ENCODE data around the gene TIE1. TPM values are rescaled to one million over a fixed set of nuclear protein-coding genes. Genes with fewer than 3 reads are reported as not detected.

Gene TIE1
- total RNA-seq, 1 experiment from 2014 or later: 0.11 TPM

DNA sequence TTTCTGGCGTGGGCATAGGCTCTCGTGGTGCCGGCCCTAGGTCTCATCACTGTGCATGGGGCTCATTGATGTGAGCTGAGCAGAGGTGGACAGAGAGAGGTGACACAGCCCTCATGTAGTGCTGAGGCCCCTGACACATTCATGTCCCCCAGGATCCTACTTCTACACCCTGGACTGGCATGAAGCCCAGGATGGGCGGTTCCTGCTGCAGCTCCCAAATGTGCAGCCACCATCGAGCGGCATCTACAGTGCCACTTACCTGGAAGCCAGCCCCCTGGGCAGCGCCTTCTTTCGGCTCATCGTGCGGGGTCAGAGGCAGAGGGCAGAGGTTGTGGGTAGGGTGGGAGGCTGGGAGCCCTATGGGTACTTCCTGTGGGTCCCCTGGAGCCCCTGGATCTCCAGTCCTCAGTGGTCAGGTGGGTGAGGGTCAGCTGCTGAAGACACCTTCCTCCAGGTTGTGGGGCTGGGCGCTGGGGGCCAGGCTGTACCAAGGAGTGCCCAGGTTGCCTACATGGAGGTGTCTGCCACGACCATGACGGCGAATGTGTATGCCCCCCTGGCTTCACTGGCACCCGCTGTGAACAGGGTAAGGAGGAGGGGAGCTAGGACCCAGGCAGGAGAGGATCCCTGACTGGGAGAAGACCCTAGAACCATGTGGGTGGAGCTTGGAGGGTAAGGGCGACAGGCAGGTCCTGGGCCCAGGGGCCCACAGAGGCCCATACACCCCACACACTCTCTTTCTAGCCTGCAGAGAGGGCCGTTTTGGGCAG, 6.1 kb downstream of the TIE1 start:
- Histone ChIP-seq H3K36me3 (no peaks in the 10 kb centered on the region), H3K27me3 (replicated peaks) (no peaks in the 10 kb centered on the region), H3K9me3 (replicated peaks) (no peaks in the 10 kb centered on the region), H3K4me3 (no peak overlapping the region), H3K4me1 (replicated peaks) (peaks cover 16% of the 10 kb centered on the region), H3K27ac (no peak overlapping the region)
- DNase-seq (ENCODE audit: low read depth in 1 of 2, low spot score in 2 of 2): no peak

GRCh38 chr1:43307458-43308158, 6.8 kb downstream of the TIE1 start:
- Histone ChIP-seq H3K27me3 (replicated peaks) (no peaks in the 10 kb centered on the region), H3K27ac (no peak overlapping the region), H3K9me3 (replicated peaks) (no peaks in the 10 kb centered on the region), H3K36me3 (no peaks in the 10 kb centered on the region), H3K4me3 (no peak overlapping the region), H3K4me1 (replicated peaks) (peaks cover 16% of the 10 kb centered on the region)
- DNase-seq (ENCODE audit: low read depth in 1 of 2, low spot score in 2 of 2): no peak

DNA sequence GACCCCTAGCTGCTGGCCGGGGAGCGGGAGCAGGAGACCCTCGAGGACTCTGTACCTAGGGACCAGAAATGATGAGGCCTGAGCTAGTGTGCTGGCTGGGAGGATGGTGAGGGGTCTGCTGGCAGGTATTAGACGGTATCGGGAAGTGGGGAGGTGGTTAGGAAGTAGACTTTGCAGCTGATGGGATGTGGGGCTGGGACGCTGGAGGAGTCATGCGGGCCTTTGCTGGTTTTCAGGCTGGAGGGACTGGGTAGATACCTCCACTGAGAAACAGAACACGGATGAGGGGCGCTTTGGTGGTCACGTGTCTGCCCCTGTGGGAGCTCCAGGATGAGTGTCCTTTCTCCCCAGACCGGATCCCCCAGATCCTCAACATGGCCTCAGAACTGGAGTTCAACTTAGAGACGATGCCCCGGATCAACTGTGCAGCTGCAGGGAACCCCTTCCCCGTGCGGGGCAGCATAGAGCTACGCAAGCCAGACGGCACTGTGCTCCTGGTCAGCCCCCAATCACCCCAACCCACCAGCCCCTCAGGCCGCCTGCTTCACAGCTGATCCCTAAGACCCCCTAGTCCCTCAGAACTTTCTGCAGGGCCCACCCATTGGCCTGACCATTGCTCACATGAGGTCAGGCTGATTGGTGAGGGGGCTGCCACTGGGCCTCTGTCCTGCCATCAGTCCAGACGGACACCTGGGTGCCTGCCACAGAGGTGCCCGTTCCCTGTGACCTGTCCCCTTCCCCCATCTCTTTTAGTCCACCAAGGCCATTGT, 8.0 kb downstream of the TIE1 start:
- H3K4me3 ChIP-seq: no peak overlapping the region

GRCh38 chr1:43309405-43310025, 8.7 kb downstream of the TIE1 start:
- no peak for DNase-seq (ENCODE audit: low read depth in 1 of 2, low spot score in 2 of 2)

More for the DNA sequence above, 8.0 kb downstream of the TIE1 start:
- Histone ChIP-seq H3K4me1 (replicated peaks) (peaks cover 4% of the 10 kb centered on the region), H3K9me3 (replicated peaks) (no peaks in the 10 kb centered on the region), H3K36me3 (no peaks in the 10 kb centered on the region), H3K27ac (no peak overlapping the region), H3K27me3 (replicated peaks) (no peaks in the 10 kb centered on the region)
- DNase-seq (ENCODE audit: low read depth in 1 of 2, low spot score in 2 of 2): no peak

GRCh38 chr1:43311521-43311920, 10.7 kb downstream of the TIE1 start:
- Histone ChIP-seq H3K27me3 (replicated peaks) (no peaks in the 10 kb centered on the region), H3K9me3 (replicated peaks) (no peaks in the 10 kb centered on the region), H3K27ac (no peak overlapping the region), H3K4me1 (replicated peaks) (no peaks in the 10 kb centered on the region), H3K4me3 (no peak overlapping the region), H3K36me3 (no peaks in the 10 kb centered on the region)
- DNase-seq (ENCODE audit: low read depth in 1 of 2, low spot score in 2 of 2): no peak

More at GRCh38 chr1:43309405-43310025, 8.7 kb downstream of the TIE1 start:
- Histone ChIP-seq H3K27me3 (replicated peaks) (no peaks in the 10 kb centered on the region), H3K9me3 (replicated peaks) (no peaks in the 10 kb centered on the region), H3K4me1 (replicated peaks) (no peaks in the 10 kb centered on the region), H3K27ac (no peak overlapping the region), H3K36me3 (no peaks in the 10 kb centered on the region), H3K4me3 (no peak overlapping the region)

DNA sequence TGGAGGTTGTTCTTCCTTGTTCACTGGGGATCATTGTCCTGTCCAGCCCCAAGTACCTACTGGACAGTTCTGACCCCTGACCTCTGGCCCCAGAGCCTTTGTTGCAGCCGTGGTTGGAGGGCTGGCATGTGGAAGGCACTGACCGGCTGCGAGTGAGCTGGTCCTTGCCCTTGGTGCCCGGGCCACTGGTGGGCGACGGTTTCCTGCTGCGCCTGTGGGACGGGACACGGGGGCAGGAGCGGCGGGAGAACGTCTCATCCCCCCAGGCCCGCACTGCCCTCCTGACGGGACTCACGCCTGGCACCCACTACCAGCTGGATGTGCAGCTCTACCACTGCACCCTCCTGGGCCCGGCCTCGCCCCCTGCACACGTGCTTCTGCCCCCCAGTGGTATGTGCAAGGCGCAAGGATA, 11.4 kb downstream of the TIE1 start:
- H3K4me1 ChIP-seq (replicated peaks): no peaks in the 10 kb centered on the region
- H3K27ac ChIP-seq: no peak overlapping the region
- no peak overlapping the region for H3K4me3 ChIP-seq
- H3K36me3 ChIP-seq: no peaks in the 10 kb centered on the region
- H3K27me3 ChIP-seq (replicated peaks): no peaks in the 10 kb centered on the region
- no peaks in the 10 kb centered on the region for H3K9me3 ChIP-seq (replicated peaks)
- DNase-seq (ENCODE audit: low read depth in 1 of 2, low spot score in 2 of 2): no peak

GRCh38 chr1:43312663-43313515, 12.1 kb downstream of the TIE1 start:
- Histone ChIP-seq H3K27ac (no peak overlapping the region), H3K27me3 (replicated peaks) (no peaks in the 10 kb centered on the region), H3K4me1 (replicated peaks) (no peaks in the 10 kb centered on the region), H3K9me3 (replicated peaks) (no peaks in the 10 kb centered on the region), H3K4me3 (no peak overlapping the region), H3K36me3 (no peaks in the 10 kb centered on the region)
- DNase-seq (ENCODE audit: low read depth in 1 of 2, low spot score in 2 of 2): no peak

DNA sequence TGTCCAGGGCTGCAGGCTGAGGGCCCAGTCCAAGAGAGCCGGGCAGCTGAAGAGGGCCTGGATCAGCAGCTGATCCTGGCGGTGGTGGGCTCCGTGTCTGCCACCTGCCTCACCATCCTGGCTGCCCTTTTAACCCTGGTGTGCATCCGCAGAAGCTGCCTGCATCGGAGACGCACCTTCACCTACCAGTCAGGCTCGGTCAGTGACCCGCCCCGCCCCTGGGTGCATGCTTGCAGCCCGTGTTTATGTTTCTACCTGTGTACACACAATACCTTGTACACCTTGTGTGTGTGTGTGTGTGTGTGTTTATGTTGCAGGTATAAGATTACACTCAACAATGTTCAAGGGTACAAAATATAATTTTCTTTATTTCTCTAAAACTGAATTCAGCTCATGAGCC, 13.0 kb downstream of the TIE1 start:
- Histone ChIP-seq H3K9me3 (replicated peaks) (no peaks in the 10 kb centered on the region), H3K27ac (no peak overlapping the region), H3K27me3 (replicated peaks) (no peaks in the 10 kb centered on the region), H3K36me3 (no peaks in the 10 kb centered on the region), H3K4me3 (no peak overlapping the region), H3K4me1 (replicated peaks) (no peaks in the 10 kb centered on the region)
- no peak for DNase-seq (ENCODE audit: low read depth in 1 of 2, low spot score in 2 of 2)

- Histone ChIP-seq H3K27ac (no peak overlapping the region), H3K4me1 (replicated peaks) (no peaks in the 10 kb centered on the region), H3K4me3 (no peak overlapping the region), H3K27me3 (replicated peaks) (no peaks in the 10 kb centered on the region), H3K9me3 (replicated peaks) (no peaks in the 10 kb centered on the region), H3K36me3 (no peaks in the 10 kb centered on the region)
- DNase-seq (ENCODE audit: low read depth in 1 of 2, low spot score in 2 of 2): no peak
Measured at GRCh38 chr1:43314233-43314632, 13.5 kb downstream of the TIE1 start.

GRCh38 chr1:43315481-43315880, 14.7 kb downstream of the TIE1 start:
- H3K27ac ChIP-seq: no peak overlapping the region
- DNase-seq (ENCODE audit: low read depth in 1 of 2, low spot score in 2 of 2): no peak
- no peaks in the 10 kb centered on the region for H3K9me3 ChIP-seq (replicated peaks)
- H3K27me3 ChIP-seq (replicated peaks): no peaks in the 10 kb centered on the region
- no peak overlapping the region for H3K4me3 ChIP-seq
- no peaks in the 10 kb centered on the region for H3K36me3 ChIP-seq
- no peaks in the 10 kb centered on the region for H3K4me1 ChIP-seq (replicated peaks)

DNA sequence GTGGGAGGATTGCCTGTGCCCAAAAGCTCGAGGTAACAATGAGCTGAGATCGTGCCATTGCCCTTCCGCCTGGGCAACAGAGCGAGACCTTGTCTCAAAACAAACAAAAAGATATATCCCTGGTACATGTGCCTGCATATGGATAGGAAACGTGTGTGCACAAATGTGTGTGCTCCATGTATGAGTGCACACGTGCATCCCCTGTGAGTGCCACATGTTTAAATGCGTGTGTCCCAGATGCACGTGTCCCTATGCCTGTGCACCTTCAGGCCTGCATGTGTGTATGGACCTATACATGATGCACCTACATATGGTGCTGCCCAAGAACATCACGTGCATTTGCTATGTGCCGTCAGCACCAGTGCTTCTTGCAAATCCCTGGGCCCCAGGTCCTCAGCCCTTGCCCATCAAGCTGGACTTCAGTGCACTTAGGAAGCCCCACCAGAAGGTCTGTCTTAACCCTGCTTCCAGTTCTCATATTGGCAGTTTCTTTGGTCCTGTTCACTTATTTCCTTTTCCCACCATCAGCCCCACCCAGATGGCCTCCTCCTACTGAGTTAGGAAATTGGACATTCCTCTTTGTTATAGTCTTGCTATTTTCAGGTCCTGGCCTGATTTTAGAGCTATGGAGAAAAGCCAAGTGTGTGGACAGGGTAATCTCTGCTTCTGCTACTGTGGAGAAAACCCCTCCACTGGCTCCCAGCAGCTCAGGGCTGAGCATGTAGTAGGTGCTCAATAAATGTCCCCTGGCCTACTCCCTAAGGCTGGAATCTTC, 15.4 kb downstream of the TIE1 start:
- H3K27me3 ChIP-seq (replicated peaks): no peaks in the 10 kb centered on the region
- H3K27ac ChIP-seq: no peak overlapping the region
- H3K36me3 ChIP-seq: no peaks in the 10 kb centered on the region
- H3K9me3 ChIP-seq (replicated peaks): no peaks in the 10 kb centered on the region
- H3K4me3 ChIP-seq: no peak overlapping the region
- DNase-seq (ENCODE audit: low read depth in 1 of 2, low spot score in 2 of 2): no peak
- no peaks in the 10 kb centered on the region for H3K4me1 ChIP-seq (replicated peaks)

- Histone ChIP-seq H3K27me3 (replicated peaks) (no peaks in the 10 kb centered on the region), H3K27ac (no peak overlapping the region), H3K4me3 (no peak overlapping the region), H3K36me3 (no peaks in the 10 kb centered on the region), H3K9me3 (replicated peaks) (no peaks in the 10 kb centered on the region), H3K4me1 (replicated peaks) (no peaks in the 10 kb centered on the region)
- no peak for DNase-seq (ENCODE audit: low read depth in 1 of 2, low spot score in 2 of 2)
Measured at GRCh38 chr1:43316738-43317520, 16.1 kb downstream of the TIE1 start.
